GM23338 (cell line): ENCODE results near the gene ENTHD1. TPM values are rescaled to one million over a fixed set of nuclear protein-coding genes. Genes with fewer than 3 reads are reported as not detected.

ENCODE experiments used
- ATAC-seq: fragments of 200-7000 bp; cut with Tn5 transposase; 3 replicates; pipeline ENCODE4 v1.9.1; 2020
- DNase-seq: peaks from one replicate; pipeline ENCODE4 v3.0.0-alpha.2; 2015; ENCODE audit warnings: low spot score
- H2AFZ ChIP-seq: fragments of 200-600 bp; sonication (generic); 2 replicates; pipeline ENCODE4 v1.8.0; 2016; ENCODE audit warnings: antibody characterized with exemption, mild to moderate bottlenecking, moderate library complexity
- H3F3A ChIP-seq: fragments of 200-600 bp; sonication (generic); replicated peaks from 2 replicates; pipeline ENCODE4 v1.8.0; 2017; ENCODE audit warnings: antibody characterized with exemption, mixed run types, low read depth
- H3K27ac ChIP-seq: fragments of 200-600 bp; sonication (generic); 2 replicates; pipeline ENCODE4 v1.6.1; 2016; ENCODE audit warnings: low read depth
- H3K27me3 ChIP-seq: fragments of 200-600 bp; sonication (generic); 2 replicates; pipeline ENCODE4 v1.8.0; 2016; ENCODE audit warnings: mild to moderate bottlenecking, mixed run types, moderate library complexity; ENCODE audit not compliant: insufficient read depth
- H3K36me3 ChIP-seq: fragments of 200-600 bp; sonication (generic); 2 replicates; pipeline ENCODE4 v1.8.0; 2016; ENCODE audit warnings: mild to moderate bottlenecking; ENCODE audit not compliant: insufficient read depth
- H3K4me1 ChIP-seq: fragments of 200-600 bp; sonication (generic); 2 replicates; pipeline ENCODE4 v1.8.0; 2016; ENCODE audit warnings: mild to moderate bottlenecking, moderate library complexity; ENCODE audit not compliant: insufficient read depth
- H3K4me2 ChIP-seq: fragments of 200-600 bp; sonication (generic); 2 replicates; pipeline ENCODE4 v1.7.1; 2017; ENCODE audit warnings: mixed run types
- H3K4me3 ChIP-seq: fragments of 200-600 bp; sonication (generic); 2 replicates; pipeline ENCODE4 v1.6.1; 2016; ENCODE audit warnings: mixed run types
- H3K79me2 ChIP-seq: fragments of 200-600 bp; sonication (generic); replicated peaks from 2 replicates; pipeline ENCODE4 v1.8.0; 2017; ENCODE audit warnings: mild to moderate bottlenecking; ENCODE audit not compliant: insufficient read depth
- H3K9me2 ChIP-seq: fragments of 200-600 bp; sonication (generic); 2 replicates; pipeline ENCODE4 v1.8.0; 2017; ENCODE audit not compliant: insufficient read depth
- H4K20me1 ChIP-seq: fragments of 200-600 bp; sonication (generic); replicated peaks from 2 replicates; pipeline ENCODE4 v1.8.0; 2017; ENCODE audit warnings: mild to moderate bottlenecking; ENCODE audit not compliant: insufficient read depth
- H3K27ac Mint-ChIP-seq: 2 replicates; pipeline ENCODE4 v1.8.0; 2020; ENCODE audit warnings: inconsistent platforms, mild to moderate bottlenecking, moderate library complexity, mixed read lengths
- H3K27me3 Mint-ChIP-seq: 3 replicates; pipeline ENCODE4 v1.8.0; 2022; ENCODE audit warnings: low read depth, mild to moderate bottlenecking, moderate library complexity, mixed read lengths, inconsistent platforms; ENCODE audit not compliant: insufficient read depth, poor library complexity
- H3K36me3 Mint-ChIP-seq: 3 replicates; pipeline ENCODE4 v1.8.0; 2021; ENCODE audit warnings: low read depth, mild to moderate bottlenecking, inconsistent platforms, moderate library complexity, mixed read lengths
- H3K4me1 Mint-ChIP-seq: 3 replicates; pipeline ENCODE4 v1.8.0; 2020; ENCODE audit warnings: mild to moderate bottlenecking, inconsistent platforms, mixed read lengths
- H3K4me3 Mint-ChIP-seq: 3 replicates; pipeline ENCODE4 v1.8.0; 2021; ENCODE audit warnings: moderate library complexity, mild to moderate bottlenecking, inconsistent platforms, mixed read lengths
- H3K9me3 Mint-ChIP-seq: 3 replicates; pipeline ENCODE4 v1.8.0; 2020; ENCODE audit warnings: moderate library complexity, mild to moderate bottlenecking, inconsistent platforms, mixed read lengths
- CREB1 ChIP-seq: fragments of 250-450 bp; sonication (Bioruptor Pico); IDR thresholded peaks from 2 replicates; pipeline ENCODE4 v1.5.0; 2020; ENCODE audit warnings: low read depth, mild to moderate bottlenecking, moderate library complexity
- ETS1 ChIP-seq: IDR thresholded peaks from 2 replicates; pipeline ENCODE4 v1.6.1; 2016; ENCODE audit warnings: antibody characterized with exemption
- EZH2 ChIP-seq: fragments of 200-600 bp; sonication (generic); IDR thresholded peaks from one replicate; pipeline ENCODE4 v1.8.0; 2017; ENCODE audit warnings: antibody characterized with exemption, mild to moderate bottlenecking, low read depth; ENCODE audit not compliant: unreplicated experiment
- EZH2phosphoT487 ChIP-seq: fragments of 200-600 bp; sonication (generic); IDR thresholded peaks from one replicate; pipeline ENCODE4 v1.8.1; 2018; ENCODE audit warnings: antibody characterized with exemption; ENCODE audit not compliant: unreplicated experiment
- JUNB ChIP-seq: IDR thresholded peaks from one replicate; pipeline ENCODE4 v1.6.1; 2016; ENCODE audit warnings: antibody characterized with exemption; ENCODE audit not compliant: unreplicated experiment
- NANOG ChIP-seq: IDR thresholded peaks from 2 replicates; pipeline ENCODE4 v1.6.1; 2016; ENCODE audit warnings: antibody characterized with exemption, borderline replicate concordance
- POLR2AphosphoS5 ChIP-seq: IDR thresholded peaks from 2 replicates; pipeline ENCODE4 v1.6.1; 2016; ENCODE audit warnings: antibody characterized with exemption, low read depth
- STAT1 ChIP-seq: IDR thresholded peaks from one replicate; pipeline ENCODE4 v1.6.1; 2016; ENCODE audit warnings: antibody characterized with exemption; ENCODE audit not compliant: unreplicated experiment
- ZNF114 ChIP-seq: fragments of 250-450 bp; sonication (Bioruptor Pico); IDR thresholded peaks from 2 replicates; pipeline ENCODE4 v1.5.0; 2020; ENCODE audit warnings: mild to moderate bottlenecking, moderate library complexity
- ZNF331 ChIP-seq: fragments of 250-450 bp; sonication (Bioruptor Pico); IDR thresholded peaks from 2 replicates; pipeline ENCODE4 v1.5.0; 2020; ENCODE audit warnings: low read depth, mild to moderate bottlenecking, moderate library complexity
- ZNF462 ChIP-seq: fragments of 250-450 bp; sonication (Bioruptor Pico); IDR thresholded peaks from 2 replicates; pipeline ENCODE4 v1.5.0; 2020; ENCODE audit warnings: mild to moderate bottlenecking, moderate library complexity
- polyA plus RNA-seq: library from polyadenylated mRNA; unstranded; fragments of >200 nt; fragmentation: Nextera tagmentation; extraction: Ambion mirVana; gene quantifications from 2 replicates; pipeline ENCODE4 v1.2.1, GENCODE V29; 2016
- total RNA-seq: library from RNA; depleted of rRNA; stranded (reverse); fragments of >200 nt; shearing (Covaris generic); gene quantifications from 2 replicates; pipeline ENCODE4 v1.2.3, GENCODE V29; 2014
- TF ChIP-seq, protein P1 (sequence below): IDR thresholded peaks from one replicate; pipeline ENCODE4 v1.6.1; 2018; ENCODE audit warnings: antibody characterized with exemption; ENCODE audit not compliant: unreplicated experiment
- TF ChIP-seq, protein P2 (sequence below), 2 experiments: fragments of 200-600 bp in 1 of 2; sonication (generic) in 1 of 2; conservative IDR thresholded peaks; 2 replicates each; pipeline versions ENCODE4 v1.5.1 to v1.6.1; 2016 to 2017; ENCODE audit warnings: antibody characterized with exemption in 2 of 2, low read depth in 2 of 2, mild to moderate bottlenecking in 2 of 2, moderate library complexity in 1 of 2

The ENTHD1 gene
- total and polyA plus RNA-seq, 2 experiments from 2014 or later, result not detected

GRCh38 chr22:39900306-39901227 is 7.0 kb upstream of the ENTHD1 start, which contains the start of gene GRAP2:
TSS of gene GRAP2 (plus strand) at chr22:39901084. CDS start at chr22:39947107, 46,023 bp downstream.
- no peaks in the 10 kb centered on the region; the same call in 1 of the 2 replicates for H4K20me1 ChIP-seq
- TF ChIP-seq EZH2phosphoT487 (no peak), ZNF462 (CRISPR knock-in tag) (no peak), STAT1 (no peak), POLR2AphosphoS5 (no peak), JUNB (no peak), ZNF114 (no peak), ETS1 (no peak), NANOG (no peak), CREB1 (no peak), EZH2 (no peak), ZNF331 (CRISPR knock-in tag) (no peak)
- TF ChIP-seq, protein P1, sequence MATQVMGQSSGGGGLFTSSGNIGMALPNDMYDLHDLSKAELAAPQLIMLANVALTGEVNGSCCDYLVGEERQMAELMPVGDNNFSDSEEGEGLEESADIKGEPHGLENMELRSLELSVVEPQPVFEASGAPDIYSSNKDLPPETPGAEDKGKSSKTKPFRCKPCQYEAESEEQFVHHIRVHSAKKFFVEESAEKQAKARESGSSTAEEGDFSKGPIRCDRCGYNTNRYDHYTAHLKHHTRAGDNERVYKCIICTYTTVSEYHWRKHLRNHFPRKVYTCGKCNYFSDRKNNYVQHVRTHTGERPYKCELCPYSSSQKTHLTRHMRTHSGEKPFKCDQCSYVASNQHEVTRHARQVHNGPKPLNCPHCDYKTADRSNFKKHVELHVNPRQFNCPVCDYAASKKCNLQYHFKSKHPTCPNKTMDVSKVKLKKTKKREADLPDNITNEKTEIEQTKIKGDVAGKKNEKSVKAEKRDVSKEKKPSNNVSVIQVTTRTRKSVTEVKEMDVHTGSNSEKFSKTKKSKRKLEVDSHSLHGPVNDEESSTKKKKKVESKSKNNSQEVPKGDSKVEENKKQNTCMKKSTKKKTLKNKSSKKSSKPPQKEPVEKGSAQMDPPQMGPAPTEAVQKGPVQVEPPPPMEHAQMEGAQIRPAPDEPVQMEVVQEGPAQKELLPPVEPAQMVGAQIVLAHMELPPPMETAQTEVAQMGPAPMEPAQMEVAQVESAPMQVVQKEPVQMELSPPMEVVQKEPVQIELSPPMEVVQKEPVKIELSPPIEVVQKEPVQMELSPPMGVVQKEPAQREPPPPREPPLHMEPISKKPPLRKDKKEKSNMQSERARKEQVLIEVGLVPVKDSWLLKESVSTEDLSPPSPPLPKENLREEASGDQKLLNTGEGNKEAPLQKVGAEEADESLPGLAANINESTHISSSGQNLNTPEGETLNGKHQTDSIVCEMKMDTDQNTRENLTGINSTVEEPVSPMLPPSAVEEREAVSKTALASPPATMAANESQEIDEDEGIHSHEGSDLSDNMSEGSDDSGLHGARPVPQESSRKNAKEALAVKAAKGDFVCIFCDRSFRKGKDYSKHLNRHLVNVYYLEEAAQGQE, result no peak
- TF ChIP-seq, protein P2, sequence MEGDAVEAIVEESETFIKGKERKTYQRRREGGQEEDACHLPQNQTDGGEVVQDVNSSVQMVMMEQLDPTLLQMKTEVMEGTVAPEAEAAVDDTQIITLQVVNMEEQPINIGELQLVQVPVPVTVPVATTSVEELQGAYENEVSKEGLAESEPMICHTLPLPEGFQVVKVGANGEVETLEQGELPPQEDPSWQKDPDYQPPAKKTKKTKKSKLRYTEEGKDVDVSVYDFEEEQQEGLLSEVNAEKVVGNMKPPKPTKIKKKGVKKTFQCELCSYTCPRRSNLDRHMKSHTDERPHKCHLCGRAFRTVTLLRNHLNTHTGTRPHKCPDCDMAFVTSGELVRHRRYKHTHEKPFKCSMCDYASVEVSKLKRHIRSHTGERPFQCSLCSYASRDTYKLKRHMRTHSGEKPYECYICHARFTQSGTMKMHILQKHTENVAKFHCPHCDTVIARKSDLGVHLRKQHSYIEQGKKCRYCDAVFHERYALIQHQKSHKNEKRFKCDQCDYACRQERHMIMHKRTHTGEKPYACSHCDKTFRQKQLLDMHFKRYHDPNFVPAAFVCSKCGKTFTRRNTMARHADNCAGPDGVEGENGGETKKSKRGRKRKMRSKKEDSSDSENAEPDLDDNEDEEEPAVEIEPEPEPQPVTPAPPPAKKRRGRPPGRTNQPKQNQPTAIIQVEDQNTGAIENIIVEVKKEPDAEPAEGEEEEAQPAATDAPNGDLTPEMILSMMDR (conservative IDR thresholded peaks at IDR 0.05; ENCODE audit: low read depth in 2 of 2), result no peak
- peak within 1 kb of the TSS; percentile 49; the same call in 1 of the 2 replicates for H2AFZ ChIP-seq
- H3K79me2 ChIP-seq, result no peaks in the 10 kb centered on the region
- H3K4me1 ChIP-seq, result no peaks in the 10 kb centered on the region
- H3K27ac Mint-ChIP-seq, result no peak within 1 kb of the TSS
- H3K4me3 Mint-ChIP-seq, result no peak within 1 kb of the TSS
- H3K4me1 Mint-ChIP-seq, result peaks cover 1% of the 10 kb centered on the region; the same call in 2 of the 3 replicates
- no peak within 1 kb of the TSS for H3K4me3 ChIP-seq
- ATAC-seq (no peak), DNase-seq (no peak)
- H3K4me2 ChIP-seq, result no peak within 1 kb of the TSS
- no peaks in the 10 kb centered on the region for H3K9me3 Mint-ChIP-seq
- no peaks in the 10 kb centered on the region for H3K36me3 Mint-ChIP-seq
- H3K27ac ChIP-seq, result no peak within 1 kb of the TSS
- 0 out of 2 replicates have a peak, but pooled peaks cover 8% of the 10 kb centered on the region for H3K9me2 ChIP-seq
- H3K27me3 Mint-ChIP-seq, result no peaks in the 10 kb centered on the region
- H3K27me3 ChIP-seq, result no peaks in the 10 kb centered on the region
- no peaks in the 10 kb centered on the region for H3K36me3 ChIP-seq
- no peaks in the 10 kb centered on the region for H3F3A ChIP-seq
